GM08714 (cell line): ENCODE measurements around the gene ALMS1.
"Not testable (repeated sequence)": the region's sequence is repeated elsewhere in the genome, so short reads cannot be mapped to it uniquely, and the experiment has no call there.

Experiments
- H3K4me3 ChIP-seq: fragments of 200-500 bp; sonication (Bioruptor generic); 2 replicates; pipeline ENCODE4 v1.5.1; 2014; ENCODE audit warnings: mild to moderate bottlenecking, low read length, inconsistent platforms
- ZNF274 ChIP-seq: IDR thresholded peaks from 2 replicates; pipeline ENCODE4 v1.6.1; 2012; ENCODE audit warnings: mild to moderate bottlenecking, low read depth, low read length

Gene ALMS1, protein sequence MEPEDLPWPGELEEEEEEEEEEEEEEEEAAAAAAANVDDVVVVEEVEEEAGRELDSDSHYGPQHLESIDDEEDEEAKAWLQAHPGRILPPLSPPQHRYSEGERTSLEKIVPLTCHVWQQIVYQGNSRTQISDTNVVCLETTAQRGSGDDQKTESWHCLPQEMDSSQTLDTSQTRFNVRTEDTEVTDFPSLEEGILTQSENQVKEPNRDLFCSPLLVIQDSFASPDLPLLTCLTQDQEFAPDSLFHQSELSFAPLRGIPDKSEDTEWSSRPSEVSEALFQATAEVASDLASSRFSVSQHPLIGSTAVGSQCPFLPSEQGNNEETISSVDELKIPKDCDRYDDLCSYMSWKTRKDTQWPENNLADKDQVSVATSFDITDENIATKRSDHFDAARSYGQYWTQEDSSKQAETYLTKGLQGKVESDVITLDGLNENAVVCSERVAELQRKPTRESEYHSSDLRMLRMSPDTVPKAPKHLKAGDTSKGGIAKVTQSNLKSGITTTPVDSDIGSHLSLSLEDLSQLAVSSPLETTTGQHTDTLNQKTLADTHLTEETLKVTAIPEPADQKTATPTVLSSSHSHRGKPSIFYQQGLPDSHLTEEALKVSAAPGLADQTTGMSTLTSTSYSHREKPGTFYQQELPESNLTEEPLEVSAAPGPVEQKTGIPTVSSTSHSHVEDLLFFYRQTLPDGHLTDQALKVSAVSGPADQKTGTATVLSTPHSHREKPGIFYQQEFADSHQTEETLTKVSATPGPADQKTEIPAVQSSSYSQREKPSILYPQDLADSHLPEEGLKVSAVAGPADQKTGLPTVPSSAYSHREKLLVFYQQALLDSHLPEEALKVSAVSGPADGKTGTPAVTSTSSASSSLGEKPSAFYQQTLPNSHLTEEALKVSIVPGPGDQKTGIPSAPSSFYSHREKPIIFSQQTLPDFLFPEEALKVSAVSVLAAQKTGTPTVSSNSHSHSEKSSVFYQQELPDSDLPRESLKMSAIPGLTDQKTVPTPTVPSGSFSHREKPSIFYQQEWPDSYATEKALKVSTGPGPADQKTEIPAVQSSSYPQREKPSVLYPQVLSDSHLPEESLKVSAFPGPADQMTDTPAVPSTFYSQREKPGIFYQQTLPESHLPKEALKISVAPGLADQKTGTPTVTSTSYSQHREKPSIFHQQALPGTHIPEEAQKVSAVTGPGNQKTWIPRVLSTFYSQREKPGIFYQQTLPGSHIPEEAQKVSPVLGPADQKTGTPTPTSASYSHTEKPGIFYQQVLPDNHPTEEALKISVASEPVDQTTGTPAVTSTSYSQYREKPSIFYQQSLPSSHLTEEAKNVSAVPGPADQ (N-terminal part only)

DNA sequence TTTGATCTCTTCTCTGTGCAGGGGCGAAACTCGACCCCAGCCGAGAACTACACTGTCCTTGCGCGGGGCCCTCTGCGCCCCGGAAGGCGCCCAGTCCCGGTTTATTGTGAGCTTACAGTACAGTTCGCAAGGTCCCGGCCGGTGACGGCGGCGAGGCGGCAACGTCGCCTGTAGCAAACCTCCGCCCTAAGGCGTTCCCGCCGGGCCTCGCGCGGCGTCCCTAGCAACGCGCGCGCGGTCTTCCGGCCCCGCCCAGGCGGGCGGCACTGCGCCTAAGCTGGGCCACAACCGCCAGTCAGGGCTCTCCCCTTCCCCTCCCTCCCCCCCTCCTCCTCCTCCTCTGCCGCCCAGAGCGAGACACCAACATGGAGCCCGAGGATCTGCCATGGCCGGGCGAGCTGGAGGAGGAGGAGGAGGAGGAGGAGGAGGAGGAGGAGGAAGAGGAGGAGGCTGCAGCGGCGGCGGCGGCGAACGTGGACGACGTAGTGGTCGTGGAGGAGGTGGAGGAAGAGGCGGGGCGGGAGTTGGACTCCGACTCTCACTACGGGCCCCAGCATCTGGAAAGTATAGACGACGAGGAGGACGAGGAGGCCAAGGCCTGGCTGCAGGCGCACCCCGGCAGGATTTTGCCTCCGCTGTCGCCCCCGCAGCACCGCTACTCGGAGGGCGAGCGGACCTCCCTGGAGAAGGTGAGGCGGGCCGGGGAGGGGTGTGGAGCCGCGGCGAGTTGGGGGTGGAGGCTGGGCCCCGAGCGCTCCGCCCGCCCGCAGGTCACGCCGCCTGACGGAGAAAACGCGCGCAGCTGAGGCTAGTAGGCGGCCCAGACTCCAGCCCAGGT is at the start of gene ALMS1:
Gene ALMS1, plus strand, starts transcription at position 333 of the 838 bp plus-strand sequence. Its CDS starts 33 bp downstream, at position 366.
- no peak for TF ChIP-seq ZNF274
- H3K4me3 ChIP-seq: peak within 1 kb of the TSS; percentile 90

DNA sequence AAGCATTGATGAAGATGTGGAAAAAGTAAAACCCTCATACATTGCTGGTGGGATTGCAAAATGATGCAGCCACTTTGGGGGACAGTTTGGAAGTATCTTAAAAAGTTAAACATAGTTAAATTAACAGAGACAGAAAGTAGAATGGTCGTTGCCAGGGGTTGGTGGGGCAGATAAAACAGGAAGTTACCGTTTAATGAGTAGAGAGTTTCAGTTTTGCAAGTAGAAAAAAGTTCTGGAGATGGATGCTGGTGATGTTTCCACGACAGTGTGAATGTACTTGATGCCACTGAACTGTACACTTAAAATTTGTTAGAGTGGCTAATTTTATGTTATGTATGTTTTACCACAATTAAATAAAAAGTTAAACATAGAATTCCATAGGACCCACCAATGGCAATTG is 47.8 kb upstream of the ALMS1 start:
- TF ChIP-seq ZNF274: no peak
- H3K4me3 ChIP-seq: no peak overlapping the region

DNA sequence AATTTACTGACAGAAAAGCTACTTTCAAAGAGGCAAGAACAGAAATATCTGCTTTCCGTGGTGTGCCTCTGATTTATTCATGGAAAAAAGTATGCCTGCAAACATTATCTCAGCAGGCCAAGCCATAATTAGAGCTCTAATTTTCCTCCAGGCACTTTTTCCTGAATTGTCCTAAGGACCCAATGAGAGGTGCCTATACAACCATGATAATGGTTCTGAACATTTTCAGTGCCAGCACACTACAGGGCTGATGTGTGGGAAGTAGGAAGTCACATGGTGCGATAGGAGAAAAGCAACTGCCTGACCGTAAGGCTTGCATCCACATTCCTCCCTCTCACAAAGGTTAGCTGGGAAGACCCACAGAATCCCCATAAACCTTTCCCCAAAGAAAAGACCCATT is 46.4 kb upstream of the ALMS1 start:
- TF ChIP-seq ZNF274: no peak
- H3K4me3 ChIP-seq: no peak overlapping the region

DNA sequence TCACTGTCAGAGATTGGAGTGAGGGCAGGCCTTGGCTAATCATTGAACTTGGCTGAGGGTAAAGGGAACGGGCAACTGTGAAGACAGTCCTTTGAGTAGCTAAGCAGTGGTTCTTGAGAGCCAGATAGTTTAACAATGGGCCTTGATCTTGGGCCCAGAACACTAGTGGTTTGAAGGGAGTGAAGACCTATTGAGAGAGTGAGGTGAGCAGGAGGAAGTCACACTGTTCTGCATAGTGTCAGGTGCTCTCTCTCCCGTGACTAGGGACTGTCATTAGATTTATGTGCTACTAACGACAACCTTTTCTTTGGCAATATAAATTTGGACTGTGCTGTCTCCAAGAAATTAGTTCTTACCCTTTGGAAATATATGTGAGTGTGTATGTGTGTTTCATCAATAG is 44.6 kb upstream of the ALMS1 start:
- H3K4me3 ChIP-seq: no peak overlapping the region
- no peak for TF ChIP-seq ZNF274

DNA sequence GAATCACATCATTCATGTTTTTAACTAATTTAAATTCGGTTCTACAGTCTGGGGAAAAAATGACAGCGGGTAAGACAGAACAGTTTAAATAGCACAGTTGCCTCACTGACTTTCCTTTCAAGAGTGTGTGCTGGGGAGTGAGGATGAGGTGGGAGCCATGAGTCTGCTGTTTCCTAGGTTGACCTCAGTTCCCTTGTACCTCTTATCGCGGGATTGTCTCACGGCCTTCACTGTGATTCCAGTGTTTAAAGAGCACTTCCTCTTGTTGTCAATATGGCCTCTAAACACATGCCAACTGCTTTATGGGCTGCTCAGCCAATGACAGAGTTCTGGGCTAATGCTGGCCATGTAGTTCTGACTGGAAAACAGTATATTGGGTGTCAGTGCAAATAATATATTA is 41.6 kb upstream of the ALMS1 start:
- H3K4me3 ChIP-seq: no peak overlapping the region
- TF ChIP-seq ZNF274: no peak

DNA sequence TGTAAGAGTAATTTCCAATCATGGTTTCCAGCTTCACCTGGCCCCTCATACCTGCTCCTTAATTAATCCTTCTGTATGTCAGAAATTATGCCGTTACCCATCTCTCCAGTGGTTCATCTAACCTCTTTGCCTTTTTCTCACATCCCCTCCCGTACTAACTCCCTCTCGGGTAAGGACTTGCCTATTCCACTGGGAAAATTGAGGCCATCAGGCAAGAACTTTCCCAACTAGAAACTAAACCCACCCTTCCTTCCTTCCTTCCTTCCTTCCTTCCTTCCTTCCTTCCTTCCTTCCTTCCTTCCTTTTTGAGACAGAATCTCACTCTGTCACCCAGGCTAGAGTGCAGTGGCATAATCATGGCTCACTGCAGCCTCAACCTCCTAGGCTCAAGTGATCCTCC is 40.9 kb upstream of the ALMS1 start:
- H3K4me3 ChIP-seq: not testable (repeated sequence)

GRCh38 chr2:73350035-73350691 is 35.5 kb upstream of the ALMS1 start:
- no peak overlapping the region for H3K4me3 ChIP-seq
- no peak for TF ChIP-seq ZNF274

DNA sequence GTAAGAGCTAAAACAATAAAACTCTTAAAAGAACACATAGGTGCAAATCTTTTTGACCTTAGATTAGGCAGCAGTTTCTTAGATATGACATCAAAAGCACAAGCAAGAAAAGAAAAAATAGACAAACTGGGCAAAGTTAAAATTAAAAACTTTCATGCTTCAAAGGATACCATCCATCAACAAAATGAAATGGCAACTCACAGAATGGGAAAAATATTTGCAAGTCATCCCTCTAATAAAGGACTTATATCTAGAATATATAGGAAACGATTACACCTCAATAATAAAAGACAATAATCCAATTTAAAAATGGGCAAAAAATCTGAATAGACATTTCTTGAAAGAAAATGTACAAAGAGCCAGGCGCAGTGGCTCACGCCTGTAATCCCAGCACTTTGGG is 29.5 kb upstream of the ALMS1 start:
- TF ChIP-seq ZNF274: no peak

GRCh38 chr2:73359915-73360697 is 25.5 kb upstream of the ALMS1 start:
- H3K4me3 ChIP-seq: no peak overlapping the region
- no peak for TF ChIP-seq ZNF274

More for the DNA sequence above, 29.5 kb upstream of the ALMS1 start:
- no peak overlapping the region for H3K4me3 ChIP-seq

- TF ChIP-seq ZNF274: no peak
Observed at GRCh38 chr2:73366060-73366459, 19.6 kb upstream of the ALMS1 start.

DNA sequence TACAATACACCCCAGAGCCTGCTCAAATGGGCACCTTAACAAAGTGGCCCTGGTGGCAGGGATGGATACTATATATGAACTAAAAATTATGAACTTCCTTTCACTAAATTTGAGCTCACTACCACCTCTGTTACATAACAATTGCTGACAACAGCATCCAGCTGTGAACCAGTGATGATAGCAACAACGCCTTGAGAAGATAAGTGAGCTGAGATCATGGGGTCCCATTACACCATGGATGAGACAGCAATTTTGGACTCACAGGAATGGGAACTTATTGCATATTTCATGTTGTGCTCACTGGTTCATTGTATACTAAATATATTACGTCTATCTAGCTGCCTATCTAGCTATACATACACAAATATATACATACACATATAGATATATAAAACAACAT is 16.9 kb upstream of the ALMS1 start:
- H3K4me3 ChIP-seq: no peak overlapping the region
- no peak for TF ChIP-seq ZNF274

More at GRCh38 chr2:73366060-73366459, 19.6 kb upstream of the ALMS1 start:
- H3K4me3 ChIP-seq: no peak overlapping the region

- TF ChIP-seq ZNF274: no peak
Observed at GRCh38 chr2:73370348-73370747, 15.3 kb upstream of the ALMS1 start.

DNA sequence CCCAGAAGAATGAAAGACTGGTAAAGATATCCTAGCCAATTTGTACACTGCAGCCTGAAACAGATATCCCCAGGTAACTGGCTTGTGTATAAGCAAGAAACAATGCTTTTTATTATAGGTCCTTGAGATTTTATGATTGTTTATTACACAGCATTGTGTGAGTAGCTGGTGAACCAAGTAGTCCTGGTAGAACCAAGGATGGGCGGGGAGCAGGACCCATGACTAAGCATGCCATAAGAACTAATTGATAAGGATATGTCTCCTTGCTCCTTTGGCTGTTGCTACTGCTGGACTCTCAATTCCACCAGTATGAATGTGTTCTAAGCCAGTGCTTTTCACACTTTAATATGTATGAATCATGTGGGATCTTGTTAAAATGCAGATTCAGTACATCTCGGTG is 12.3 kb upstream of the ALMS1 start:
- TF ChIP-seq ZNF274: no peak
- no peak overlapping the region for H3K4me3 ChIP-seq

More at GRCh38 chr2:73370348-73370747, 15.3 kb upstream of the ALMS1 start:
- H3K4me3 ChIP-seq: no peak overlapping the region
